GM12878 (cell line): Measurements from ENCODE around the gene MAL.

ENCODE experiments used
- CHD2 ChIP-seq: IDR thresholded peaks from 2 replicates; pipeline ENCODE4 v1.6.1; 2011; ENCODE audit warnings: low read depth, low read length, improper control_type of control experiment, borderline replicate concordance
- MYC ChIP-seq: IDR thresholded peaks from 2 replicates; pipeline ENCODE4 v1.6.1; 2011; ENCODE audit warnings: mild to moderate bottlenecking, low read length, moderate library complexity, inconsistent platforms; ENCODE audit not compliant: insufficient read depth, insufficient replicate concordance, insufficient read length, severe bottlenecking
- POLR2A ChIP-seq: IDR thresholded peaks from 2 replicates; pipeline ENCODE4 v1.6.1; 2011; ENCODE audit warnings: low read depth, mild to moderate bottlenecking, low read length
- ZNF274 ChIP-seq: IDR thresholded peaks from one replicate; pipeline ENCODE4 v1.8.0; 2011; ENCODE audit not compliant: insufficient read length, insufficient read depth

DNA sequence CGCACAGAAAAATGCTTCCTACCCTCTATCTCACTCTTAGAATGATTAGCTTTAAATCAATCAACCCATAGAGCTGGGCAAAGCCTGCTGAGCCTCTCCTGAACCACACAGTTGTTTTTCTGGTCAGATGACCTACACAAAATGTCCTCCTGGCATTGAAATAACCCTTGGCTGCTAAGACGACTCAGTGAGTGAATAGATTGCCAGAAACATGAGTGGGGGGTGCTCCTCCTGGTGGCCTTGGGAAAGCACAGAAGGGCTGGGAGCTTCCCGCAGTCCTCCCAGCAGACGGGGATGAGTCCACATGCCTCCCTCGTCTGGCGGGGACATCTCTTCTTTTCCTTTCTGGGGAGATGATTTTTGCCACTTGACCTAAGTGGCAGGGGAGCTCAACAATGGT lies 14.9 kb downstream of the MAL start:
- TF ChIP-seq ZNF274, result no peak
- no peak for TF ChIP-seq CHD2
- TF ChIP-seq MYC, result no peak
- TF ChIP-seq POLR2A, result no peak
